Neural progenitor cell (in vitro differentiated cells): ENCODE data around the gene PVALB. TPM values are rescaled to one million over a fixed set of nuclear protein-coding genes. Genes with fewer than 3 reads are reported as not detected.

ENCODE experiments used
- DNase-seq: peaks from one replicate; pipeline ENCODE4 v3.0.0-alpha.2; 2016; ENCODE audit warnings: low spot score
- H2AFZ ChIP-seq: fragments of 200-600 bp; sonication (generic); replicated peaks from 2 replicates; pipeline ENCODE4 v1.6.1; 2016; ENCODE audit warnings: antibody characterized with exemption
- H3F3A ChIP-seq: fragments of 200-600 bp; sonication (generic); 2 replicates; pipeline ENCODE4 v1.6.1; 2016; ENCODE audit warnings: antibody characterized with exemption, low read depth
- H3K27ac ChIP-seq: fragments of 200-600 bp; sonication (generic); 2 replicates; pipeline ENCODE4 v1.5.1; 2016; ENCODE audit warnings: mild to moderate bottlenecking
- H3K27me3 ChIP-seq: fragments of 200-600 bp; sonication (generic); 2 replicates; pipeline ENCODE4 v1.6.1; 2016; ENCODE audit warnings: mild to moderate bottlenecking, moderate library complexity
- H3K36me3 ChIP-seq: fragments of 200-600 bp; sonication (generic); 2 replicates; pipeline ENCODE4 v1.5.1; 2016
- H3K4me1 ChIP-seq: fragments of 200-600 bp; sonication (generic); 2 replicates; pipeline ENCODE4 v1.6.1; 2016; ENCODE audit warnings: mixed run types
- H3K4me2 ChIP-seq: fragments of 200-600 bp; sonication (generic); 2 replicates; pipeline ENCODE4 v1.6.1; 2016
- H3K4me3 ChIP-seq: fragments of 200-600 bp; sonication (generic); 2 replicates; pipeline ENCODE4 v1.5.1; 2016
- H3K79me2 ChIP-seq: fragments of 200-600 bp; sonication (generic); 2 replicates; pipeline ENCODE4 v1.6.1; 2016; ENCODE audit warnings: low read depth
- H3K9ac ChIP-seq: fragments of 200-600 bp; sonication (generic); 2 replicates; pipeline ENCODE4 v1.6.1; 2016
- H3K9me3 ChIP-seq: fragments of 200-600 bp; sonication (generic); 2 replicates; pipeline ENCODE4 v1.5.1; 2016; ENCODE audit warnings: low read depth
- H4K20me1 ChIP-seq: fragments of 200-600 bp; sonication (generic); 2 replicates; pipeline ENCODE4 v1.6.1; 2016; ENCODE audit warnings: low read depth
- H3K27ac Mint-ChIP-seq: 3 replicates; pipeline ENCODE4 v1.8.0; 2021; ENCODE audit warnings: mixed read lengths
- H3K27me3 Mint-ChIP-seq: 2 replicates; pipeline ENCODE4 v1.8.0; 2022; ENCODE audit warnings: low read depth, mild to moderate bottlenecking, inconsistent platforms, moderate library complexity, mixed read lengths; ENCODE audit not compliant: insufficient read depth
- H3K36me3 Mint-ChIP-seq: 3 replicates; pipeline ENCODE4 v1.8.0; 2021; ENCODE audit warnings: mixed read lengths
- H3K4me1 Mint-ChIP-seq: 3 replicates; pipeline ENCODE4 v1.8.0; 2021; ENCODE audit warnings: mixed read lengths
- H3K4me3 Mint-ChIP-seq: 3 replicates; pipeline ENCODE4 v1.8.0; 2021; ENCODE audit warnings: mild to moderate bottlenecking, moderate library complexity, mixed read lengths
- H3K9me3 Mint-ChIP-seq: 3 replicates; pipeline ENCODE4 v1.8.0; 2020; ENCODE audit warnings: mixed read lengths
- EZH2 ChIP-seq: fragments of 200-600 bp; sonication (generic); IDR thresholded peaks from 2 replicates; pipeline ENCODE4 v1.6.1; 2017; ENCODE audit warnings: antibody characterized with exemption, mild to moderate bottlenecking, moderate library complexity
- EZH2phosphoT487 ChIP-seq: fragments of 200-600 bp; sonication (generic); IDR thresholded peaks from 2 replicates; pipeline ENCODE4 v1.6.1; 2017; ENCODE audit warnings: antibody characterized with exemption
- total RNA-seq: library from RNA; depleted of rRNA; stranded (reverse); fragments of >200 nt; gene quantifications from 2 replicates; pipeline ENCODE4 v1.2.3, GENCODE V29; 2015; ENCODE audit warnings: low replicate concordance
- TF ChIP-seq, protein P1 (sequence below): fragments of 200-600 bp; sonication (generic); IDR thresholded peaks from 2 replicates; pipeline ENCODE4 v1.5.1; 2017; ENCODE audit warnings: antibody characterized with exemption, mild to moderate bottlenecking

Gene PVALB
- total RNA-seq, 1 donor from 2014 or later: not detected

DNA sequence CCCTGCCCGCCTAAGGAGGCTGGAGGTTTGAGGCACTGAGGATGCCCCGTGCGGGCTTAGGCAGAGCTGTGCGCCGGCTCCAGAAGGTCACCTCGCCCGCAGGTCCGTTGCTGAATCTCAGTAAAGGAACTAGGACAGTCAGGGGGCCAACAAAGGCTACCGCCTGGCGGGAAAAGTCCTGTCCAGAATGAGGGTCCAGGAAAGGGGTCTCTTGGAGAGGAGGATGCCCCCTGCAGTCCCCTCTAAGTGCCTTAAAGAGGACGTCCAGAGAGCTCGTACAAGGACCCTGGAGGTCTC lies 548 bp downstream of the PVALB start:
- TF ChIP-seq, protein P1, sequence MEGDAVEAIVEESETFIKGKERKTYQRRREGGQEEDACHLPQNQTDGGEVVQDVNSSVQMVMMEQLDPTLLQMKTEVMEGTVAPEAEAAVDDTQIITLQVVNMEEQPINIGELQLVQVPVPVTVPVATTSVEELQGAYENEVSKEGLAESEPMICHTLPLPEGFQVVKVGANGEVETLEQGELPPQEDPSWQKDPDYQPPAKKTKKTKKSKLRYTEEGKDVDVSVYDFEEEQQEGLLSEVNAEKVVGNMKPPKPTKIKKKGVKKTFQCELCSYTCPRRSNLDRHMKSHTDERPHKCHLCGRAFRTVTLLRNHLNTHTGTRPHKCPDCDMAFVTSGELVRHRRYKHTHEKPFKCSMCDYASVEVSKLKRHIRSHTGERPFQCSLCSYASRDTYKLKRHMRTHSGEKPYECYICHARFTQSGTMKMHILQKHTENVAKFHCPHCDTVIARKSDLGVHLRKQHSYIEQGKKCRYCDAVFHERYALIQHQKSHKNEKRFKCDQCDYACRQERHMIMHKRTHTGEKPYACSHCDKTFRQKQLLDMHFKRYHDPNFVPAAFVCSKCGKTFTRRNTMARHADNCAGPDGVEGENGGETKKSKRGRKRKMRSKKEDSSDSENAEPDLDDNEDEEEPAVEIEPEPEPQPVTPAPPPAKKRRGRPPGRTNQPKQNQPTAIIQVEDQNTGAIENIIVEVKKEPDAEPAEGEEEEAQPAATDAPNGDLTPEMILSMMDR: no peak
- TF ChIP-seq EZH2phosphoT487: peak; percentile 14
- no peaks in the 10 kb centered on the region for H3K9me3 ChIP-seq
- H3K36me3 ChIP-seq: no peaks in the 10 kb centered on the region
- no peak overlapping the region for H3K27ac Mint-ChIP-seq
- H2AFZ ChIP-seq: peak overlapping the region; percentile 87
- peaks cover 52% of the 10 kb centered on the region for H3K27me3 Mint-ChIP-seq
- no peak overlapping the region for H3K27ac ChIP-seq
- H3K4me2 ChIP-seq: peak overlapping the region; percentile 86
- H3K79me2 ChIP-seq: no peaks in the 10 kb centered on the region
- peak overlapping the region; percentile 60 for H3K4me3 ChIP-seq
- H3K9ac ChIP-seq: no peak overlapping the region
- peak overlapping the region; percentile 79 for H3K4me3 Mint-ChIP-seq
- peak; percentile 45 for DNase-seq
- peaks cover 5% of the 10 kb centered on the region for H3F3A ChIP-seq
- H3K27me3 ChIP-seq: peaks cover 79% of the 10 kb centered on the region
- peaks cover 19% of the 10 kb centered on the region for H3K4me1 ChIP-seq
- peaks cover 14% of the 10 kb centered on the region for H4K20me1 ChIP-seq
- peaks cover 3% of the 10 kb centered on the region for H3K9me3 Mint-ChIP-seq
- H3K36me3 Mint-ChIP-seq: no peaks in the 10 kb centered on the region
- H3K4me1 Mint-ChIP-seq: peaks cover 17% of the 10 kb centered on the region

DNA sequence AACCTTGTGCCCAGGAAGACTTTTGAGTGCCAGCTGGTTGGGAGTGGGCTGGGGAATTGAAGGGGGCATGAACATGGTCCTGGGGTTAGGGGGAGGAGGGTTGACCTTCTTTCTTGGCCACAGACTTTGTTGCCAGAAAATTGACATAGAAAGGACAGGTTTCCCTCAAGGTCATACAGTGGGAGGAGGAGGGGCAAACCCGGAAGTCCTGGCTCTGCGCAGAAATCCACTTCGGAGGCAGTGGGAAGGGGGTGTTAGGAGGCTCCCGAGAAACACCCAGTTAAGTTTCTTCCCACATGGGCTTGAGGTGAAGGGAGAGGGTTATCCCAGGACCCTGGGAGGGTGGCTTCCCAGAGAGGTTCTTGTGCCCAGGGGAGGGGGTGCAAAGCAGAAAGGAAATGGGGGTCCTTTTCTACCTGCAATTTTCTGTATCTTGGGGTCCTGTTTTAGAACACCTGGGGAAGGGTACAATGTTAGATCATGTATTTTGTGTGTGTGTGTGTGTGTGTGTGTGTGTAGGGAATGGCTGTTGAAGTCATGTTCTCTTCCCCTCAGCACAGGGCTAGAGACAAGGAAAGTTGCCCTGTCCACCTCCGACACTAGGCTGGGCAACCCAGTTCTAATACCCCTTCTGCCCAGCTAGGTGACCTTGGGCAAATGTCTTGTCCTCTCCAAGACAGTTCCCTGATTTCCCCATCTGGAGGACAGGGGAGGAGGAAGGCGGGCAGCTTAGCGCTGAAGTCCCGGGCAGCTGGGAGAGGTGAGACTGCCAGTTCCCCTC lies 1.1 kb downstream of the PVALB start:
- Histone ChIP-seq H3F3A (peaks cover 5% of the 10 kb centered on the region), H2AFZ (no peak overlapping the region), H3K27me3 (peaks cover 79% of the 10 kb centered on the region), H3K4me1 (peaks cover 19% of the 10 kb centered on the region), H3K9me3 (no peaks in the 10 kb centered on the region), H4K20me1 (peaks cover 14% of the 10 kb centered on the region), H3K36me3 (no peaks in the 10 kb centered on the region), H3K4me3 (peak overlapping the region; percentile 60), H3K9ac (no peak overlapping the region), H3K79me2 (no peaks in the 10 kb centered on the region), H3K27ac (no peak overlapping the region), H3K4me2 (peak overlapping the region; percentile 86)
- Mint-ChIP-seq H3K9me3 (peaks cover 3% of the 10 kb centered on the region), H3K27me3 (peaks cover 52% of the 10 kb centered on the region), H3K4me1 (peaks cover 17% of the 10 kb centered on the region), H3K4me3 (peak overlapping the region; percentile 79), H3K36me3 (no peaks in the 10 kb centered on the region), H3K27ac (no peak overlapping the region)
- no peak for TF ChIP-seq EZH2
- TF ChIP-seq EZH2phosphoT487: no peak
- TF ChIP-seq, protein P1: no peak
- no peak for DNase-seq

DNA sequence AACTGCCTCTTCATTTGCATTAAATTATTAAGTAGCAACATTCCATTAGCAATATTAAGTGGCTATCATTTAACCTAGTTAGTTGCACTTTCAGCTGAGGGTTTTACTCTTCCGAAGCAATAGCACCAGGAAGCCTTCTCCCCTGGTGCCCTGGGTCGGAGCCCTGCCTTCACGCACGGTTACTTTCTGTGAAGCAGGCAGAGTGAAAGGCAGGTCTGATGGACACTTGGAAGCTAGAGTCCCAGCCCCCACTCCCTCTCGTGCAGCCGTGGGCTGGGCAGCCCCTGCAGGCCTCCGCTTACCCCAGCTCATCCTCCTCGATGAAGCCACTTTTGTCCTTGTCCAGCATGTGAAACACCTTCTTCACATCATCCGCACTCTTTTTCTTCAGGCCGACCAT lies 2.0 kb downstream of the PVALB start:
- Histone ChIP-seq H3K4me1 (peaks cover 19% of the 10 kb centered on the region), H3K9me3 (no peaks in the 10 kb centered on the region), H3K36me3 (no peaks in the 10 kb centered on the region), H3K27ac (no peak overlapping the region), H2AFZ (no peak overlapping the region), H4K20me1 (peaks cover 14% of the 10 kb centered on the region), H3K27me3 (peaks cover 72% of the 10 kb centered on the region), H3K79me2 (no peaks in the 10 kb centered on the region), H3K4me2 (no peak overlapping the region), H3K9ac (no peak overlapping the region), H3F3A (peaks cover 5% of the 10 kb centered on the region), H3K4me3 (no peak overlapping the region)
- H3K9me3 Mint-ChIP-seq: peaks cover 3% of the 10 kb centered on the region
- no peaks in the 10 kb centered on the region for H3K36me3 Mint-ChIP-seq
- TF ChIP-seq EZH2phosphoT487 (no peak), EZH2 (no peak)
- TF ChIP-seq, protein P1: no peak
- peaks cover 49% of the 10 kb centered on the region for H3K27me3 Mint-ChIP-seq
- peak overlapping the region; percentile 20 for H3K4me3 Mint-ChIP-seq
- H3K4me1 Mint-ChIP-seq: peaks cover 17% of the 10 kb centered on the region
- no peak for DNase-seq
- H3K27ac Mint-ChIP-seq: no peak overlapping the region
